ENCODE data around the gene FANCE. TPM values are rescaled to one million over a fixed set of nuclear protein-coding genes. Genes with fewer than 3 reads are reported as not detected.

The FANCE gene
- total RNA-seq, 1 experiment from 2014 or later: 16.1 TPM

DNA sequence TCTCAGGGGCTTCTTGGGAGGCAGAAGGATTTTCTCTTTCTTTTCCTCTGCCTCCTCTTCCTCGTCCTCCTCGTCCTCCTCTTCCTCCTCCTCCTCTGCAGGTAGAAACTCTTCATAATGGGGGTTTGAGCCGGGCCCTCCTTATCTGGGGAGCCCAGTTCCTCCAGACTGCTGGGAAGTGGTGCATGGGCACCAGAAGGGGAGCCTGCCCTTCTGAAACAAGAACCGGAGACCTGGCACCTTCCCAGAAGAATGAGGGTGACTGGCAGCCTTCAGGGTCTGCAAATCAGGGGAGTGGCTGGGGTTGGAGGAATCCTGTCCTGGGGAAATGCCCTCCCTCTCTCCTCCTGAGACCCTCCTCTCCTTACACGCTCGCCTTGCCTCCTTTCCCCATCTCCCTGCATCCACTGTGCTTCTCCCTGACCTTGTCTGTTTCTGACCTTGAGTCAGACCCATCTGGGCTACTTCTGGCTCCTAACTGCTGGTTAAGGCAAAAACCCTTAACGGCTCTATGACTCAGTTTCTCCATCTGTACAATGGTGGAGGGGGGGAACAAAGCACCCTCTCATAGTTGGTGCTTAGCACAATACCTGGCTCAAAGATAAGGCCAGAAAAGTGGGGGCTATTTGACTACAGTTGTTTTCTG, 58.9 kb downstream of the FANCE start (continued):
- TF ChIP-seq, protein P1, sequence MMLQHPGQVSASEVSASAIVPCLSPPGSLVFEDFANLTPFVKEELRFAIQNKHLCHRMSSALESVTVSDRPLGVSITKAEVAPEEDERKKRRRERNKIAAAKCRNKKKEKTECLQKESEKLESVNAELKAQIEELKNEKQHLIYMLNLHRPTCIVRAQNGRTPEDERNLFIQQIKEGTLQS (IDR thresholded peaks at IDR 0.05): no peak
- TF ChIP-seq POLR2A (IDR thresholded peaks at IDR 0.05; ENCODE audit: borderline replicate concordance, extremely low read depth, insufficient read depth, insufficient read length) (no peak), ZFX (IDR thresholded peaks at IDR 0.05) (no peak), RAD21 (IDR thresholded peaks at IDR 0.05; ENCODE audit: low read depth) (no peak), TCF7L2 (IDR thresholded peaks at IDR 0.05; ENCODE audit: borderline replicate concordance, extremely low read depth, insufficient read depth, insufficient read length) (no peak)
- TF ChIP-seq, protein P2, sequence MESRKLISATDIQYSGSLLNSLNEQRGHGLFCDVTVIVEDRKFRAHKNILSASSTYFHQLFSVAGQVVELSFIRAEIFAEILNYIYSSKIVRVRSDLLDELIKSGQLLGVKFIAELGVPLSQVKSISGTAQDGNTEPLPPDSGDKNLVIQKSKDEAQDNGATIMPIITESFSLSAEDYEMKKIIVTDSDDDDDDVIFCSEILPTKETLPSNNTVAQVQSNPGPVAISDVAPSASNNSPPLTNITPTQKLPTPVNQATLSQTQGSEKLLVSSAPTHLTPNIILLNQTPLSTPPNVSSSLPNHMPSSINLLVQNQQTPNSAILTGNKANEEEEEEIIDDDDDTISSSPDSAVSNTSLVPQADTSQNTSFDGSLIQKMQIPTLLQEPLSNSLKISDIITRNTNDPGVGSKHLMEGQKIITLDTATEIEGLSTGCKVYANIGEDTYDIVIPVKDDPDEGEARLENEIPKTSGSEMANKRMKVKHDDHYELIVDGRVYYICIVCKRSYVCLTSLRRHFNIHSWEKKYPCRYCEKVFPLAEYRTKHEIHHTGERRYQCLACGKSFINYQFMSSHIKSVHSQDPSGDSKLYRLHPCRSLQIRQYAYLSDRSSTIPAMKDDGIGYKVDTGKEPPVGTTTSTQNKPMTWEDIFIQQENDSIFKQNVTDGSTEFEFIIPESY (IDR thresholded peaks at IDR 0.05; ENCODE audit: extremely low read depth, insufficient replicate concordance, low read length): no peak

DNA sequence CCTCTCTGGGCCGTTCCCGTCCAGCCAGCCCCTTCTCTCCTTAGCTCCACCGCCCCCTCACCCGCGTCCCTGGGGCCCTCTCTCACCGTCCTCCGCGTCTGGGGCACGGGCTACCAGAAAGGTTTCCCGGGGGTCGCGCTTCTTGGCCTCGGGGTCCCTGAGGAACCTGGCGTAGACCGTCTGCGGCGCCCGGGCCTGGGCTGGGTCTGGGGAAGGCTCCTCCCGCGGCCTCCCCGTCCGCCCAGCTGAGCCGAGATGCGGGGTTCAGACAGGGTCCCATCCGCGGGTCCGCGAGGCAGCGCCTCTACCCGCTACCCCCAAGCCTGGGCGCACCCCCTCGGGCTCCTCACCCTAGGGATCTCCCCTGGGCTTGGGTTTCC, 59.4 kb downstream of the FANCE start:
- H3K9me2 ChIP-seq (ENCODE audit: insufficient read depth): no peaks in the 10 kb centered on the region
- no peaks in the 10 kb centered on the region for H3K9me3 ChIP-seq (ENCODE audit: control insufficient read depth in 1 of 2, insufficient read depth in 1 of 2, low read depth in 1 of 2, low read length in 2 of 2)
- no peak for DNase-seq (ENCODE audit: low read depth, low spot score)
- no peak overlapping the region for H3K9ac ChIP-seq (ENCODE audit: low read length)
- ChIA-PET RAD21 (ENCODE audit: low non-redundant PET in 1 of 2, low total read pairs in 2 of 2, uncharacterized antibody in 2 of 2, unreplicated experiment in 2 of 2) (no interaction called here), POLR2A (no interaction called here), CTCF (no interaction called here)
- no peaks in the 10 kb centered on the region for H3K36me3 ChIP-seq (ENCODE audit: control insufficient read depth in 1 of 2, insufficient read depth in 2 of 2, low read length in 2 of 2)
- no peaks in the 10 kb centered on the region for H3K27me3 ChIP-seq (ENCODE audit: insufficient read depth, low read length)
- H3K4me1 ChIP-seq (ENCODE audit: control insufficient read depth in 1 of 2, insufficient read depth in 2 of 2, low read length in 2 of 2): no peaks in the 10 kb centered on the region
- no peak overlapping the region for H3K4me2 ChIP-seq (ENCODE audit: low read length)
- no peak for ATAC-seq
- no peak overlapping the region for H2AFZ ChIP-seq (ENCODE audit: low read depth, low read length, poor library complexity, severe bottlenecking)
- H4K20me1 ChIP-seq (ENCODE audit: insufficient read depth): no peaks in the 10 kb centered on the region
- H3K4me3 ChIP-seq (replicated peaks in 1 of 2; ENCODE audit: low read depth in 1 of 2, low read length in 2 of 2): no peak overlapping the region
- H3K79me2 ChIP-seq (ENCODE audit: insufficient read depth, low read length): no peaks in the 10 kb centered on the region
- H3K27ac ChIP-seq (ENCODE audit: low read depth, low read length): no peak overlapping the region
- intact Hi-C loops (cut with micrococcal nuclease): no loop called here
- no peak for TF ChIP-seq CBX3 (IDR thresholded peaks at IDR 0.05; ENCODE audit: low read depth)
- no peak for TF ChIP-seq ZFX (IDR thresholded peaks at IDR 0.05)
- TF ChIP-seq SP1 (IDR thresholded peaks at IDR 0.05; ENCODE audit: low read depth): no peak
- no peak for TF ChIP-seq SIN3A (IDR thresholded peaks at IDR 0.05; ENCODE audit: low read depth)
- TF ChIP-seq, protein P3, sequence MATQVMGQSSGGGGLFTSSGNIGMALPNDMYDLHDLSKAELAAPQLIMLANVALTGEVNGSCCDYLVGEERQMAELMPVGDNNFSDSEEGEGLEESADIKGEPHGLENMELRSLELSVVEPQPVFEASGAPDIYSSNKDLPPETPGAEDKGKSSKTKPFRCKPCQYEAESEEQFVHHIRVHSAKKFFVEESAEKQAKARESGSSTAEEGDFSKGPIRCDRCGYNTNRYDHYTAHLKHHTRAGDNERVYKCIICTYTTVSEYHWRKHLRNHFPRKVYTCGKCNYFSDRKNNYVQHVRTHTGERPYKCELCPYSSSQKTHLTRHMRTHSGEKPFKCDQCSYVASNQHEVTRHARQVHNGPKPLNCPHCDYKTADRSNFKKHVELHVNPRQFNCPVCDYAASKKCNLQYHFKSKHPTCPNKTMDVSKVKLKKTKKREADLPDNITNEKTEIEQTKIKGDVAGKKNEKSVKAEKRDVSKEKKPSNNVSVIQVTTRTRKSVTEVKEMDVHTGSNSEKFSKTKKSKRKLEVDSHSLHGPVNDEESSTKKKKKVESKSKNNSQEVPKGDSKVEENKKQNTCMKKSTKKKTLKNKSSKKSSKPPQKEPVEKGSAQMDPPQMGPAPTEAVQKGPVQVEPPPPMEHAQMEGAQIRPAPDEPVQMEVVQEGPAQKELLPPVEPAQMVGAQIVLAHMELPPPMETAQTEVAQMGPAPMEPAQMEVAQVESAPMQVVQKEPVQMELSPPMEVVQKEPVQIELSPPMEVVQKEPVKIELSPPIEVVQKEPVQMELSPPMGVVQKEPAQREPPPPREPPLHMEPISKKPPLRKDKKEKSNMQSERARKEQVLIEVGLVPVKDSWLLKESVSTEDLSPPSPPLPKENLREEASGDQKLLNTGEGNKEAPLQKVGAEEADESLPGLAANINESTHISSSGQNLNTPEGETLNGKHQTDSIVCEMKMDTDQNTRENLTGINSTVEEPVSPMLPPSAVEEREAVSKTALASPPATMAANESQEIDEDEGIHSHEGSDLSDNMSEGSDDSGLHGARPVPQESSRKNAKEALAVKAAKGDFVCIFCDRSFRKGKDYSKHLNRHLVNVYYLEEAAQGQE (IDR thresholded peaks at IDR 0.05; ENCODE audit: low read depth): no peak
- no peak for TF ChIP-seq JUND (IDR thresholded peaks at IDR 0.05)
- TF ChIP-seq, protein P1 (IDR thresholded peaks at IDR 0.05): no peak
- TF ChIP-seq EZH2phosphoT487 (IDR thresholded peaks at IDR 0.05; ENCODE audit: borderline replicate concordance): no peak
- no peak for TF ChIP-seq RAD21 (IDR thresholded peaks at IDR 0.05; ENCODE audit: low read depth)
- no peak for TF ChIP-seq POLR2A (IDR thresholded peaks at IDR 0.05; ENCODE audit: borderline replicate concordance, extremely low read depth, insufficient read depth, insufficient read length)
- no peak for TF ChIP-seq YY1 (IDR thresholded peaks at IDR 0.05; ENCODE audit: extremely low read depth, insufficient replicate concordance, low read depth, low read length)
- no peak for TF ChIP-seq ELF1 (IDR thresholded peaks at IDR 0.05; ENCODE audit: borderline replicate concordance, low read depth)
- TF ChIP-seq, protein P2 (IDR thresholded peaks at IDR 0.05; ENCODE audit: extremely low read depth, insufficient replicate concordance, low read length): no peak
- TF ChIP-seq ZNF274 (IDR thresholded peaks at IDR 0.05; ENCODE audit: low read depth, low read length): no peak
- no peak for TF ChIP-seq FOSL1 (IDR thresholded peaks at IDR 0.05; ENCODE audit: low read depth)
- no TSS peak for BruUV-seq (replicated peaks)

Measured in HCT116 (cell line).